ENCODE measurements around the gene GAGE12D. TPM values are rescaled to one million over a fixed set of nuclear protein-coding genes. Genes with fewer than 3 reads are reported as not detected.
"Not testable (repeated sequence)": the region's sequence is repeated elsewhere in the genome, so short reads cannot be mapped to it uniquely, and the experiment has no call there.

Gene GAGE12D, protein sequence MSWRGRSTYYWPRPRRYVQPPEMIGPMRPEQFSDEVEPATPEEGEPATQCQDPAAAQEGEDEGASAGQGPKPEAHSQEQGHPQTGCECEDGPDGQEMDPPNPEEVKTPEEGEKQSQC
- not detected for total RNA-seq

DNA sequence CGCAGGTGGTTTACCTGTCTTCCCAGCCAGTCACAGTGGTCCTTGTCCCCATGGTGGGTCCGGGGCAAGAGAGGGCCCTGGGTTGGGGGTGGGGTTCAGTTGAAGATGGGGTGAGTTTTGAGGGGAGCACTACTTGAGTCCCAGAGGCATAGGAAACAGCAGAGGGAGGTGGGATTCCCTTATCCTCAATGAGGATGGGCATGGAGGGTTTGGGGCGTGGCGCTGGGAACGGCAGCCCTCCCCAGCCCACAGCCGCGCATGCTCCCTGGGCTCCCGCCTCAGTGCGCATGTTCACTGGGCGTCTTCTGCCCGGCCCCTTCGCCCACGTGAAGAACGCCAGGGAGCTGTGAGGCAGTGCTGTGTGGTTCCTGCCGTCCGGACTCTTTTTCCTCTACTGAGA, at the start of gene GAGE12D:
Gene GAGE12D (plus strand): TSS at position 301 of the 400 bp plus-strand sequence. CDS start 1,155 bp downstream, outside the sequence.
- H3K4me3 Mint-ChIP-seq; H3K36me3 Mint-ChIP-seq (ENCODE audit: insufficient read depth); H3K4me1 Mint-ChIP-seq (ENCODE audit: low read depth); ATAC-seq; DNase-seq; H3K9me3 Mint-ChIP-seq; H3K27me3 Mint-ChIP-seq (ENCODE audit: low read depth): not testable (repeated sequence)

DNA sequence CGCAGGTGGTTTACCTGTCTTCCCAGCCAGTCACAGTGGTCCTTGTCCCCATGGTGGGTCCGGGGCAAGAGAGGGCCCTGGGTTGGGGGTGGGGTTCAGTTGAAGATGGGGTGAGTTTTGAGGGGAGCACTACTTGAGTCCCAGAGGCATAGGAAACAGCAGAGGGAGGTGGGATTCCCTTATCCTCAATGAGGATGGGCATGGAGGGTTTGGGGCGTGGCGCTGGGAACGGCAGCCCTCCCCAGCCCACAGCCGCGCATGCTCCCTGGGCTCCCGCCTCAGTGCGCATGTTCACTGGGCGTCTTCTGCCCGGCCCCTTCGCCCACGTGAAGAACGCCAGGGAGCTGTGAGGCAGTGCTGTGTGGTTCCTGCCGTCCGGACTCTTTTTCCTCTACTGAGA, 9.7 kb upstream of the GAGE12D start, which contains the start of gene GAGE12C:
Gene GAGE12C (plus strand): TSS at position 301 of the 400 bp plus-strand sequence. CDS start 1,155 bp downstream, outside the sequence.
- not testable (repeated sequence) for H3K9me3 Mint-ChIP-seq; H3K4me3 Mint-ChIP-seq; H3K36me3 Mint-ChIP-seq (ENCODE audit: insufficient read depth); H3K27me3 Mint-ChIP-seq (ENCODE audit: low read depth); ATAC-seq; H3K4me1 Mint-ChIP-seq (ENCODE audit: low read depth); DNase-seq

DNA sequence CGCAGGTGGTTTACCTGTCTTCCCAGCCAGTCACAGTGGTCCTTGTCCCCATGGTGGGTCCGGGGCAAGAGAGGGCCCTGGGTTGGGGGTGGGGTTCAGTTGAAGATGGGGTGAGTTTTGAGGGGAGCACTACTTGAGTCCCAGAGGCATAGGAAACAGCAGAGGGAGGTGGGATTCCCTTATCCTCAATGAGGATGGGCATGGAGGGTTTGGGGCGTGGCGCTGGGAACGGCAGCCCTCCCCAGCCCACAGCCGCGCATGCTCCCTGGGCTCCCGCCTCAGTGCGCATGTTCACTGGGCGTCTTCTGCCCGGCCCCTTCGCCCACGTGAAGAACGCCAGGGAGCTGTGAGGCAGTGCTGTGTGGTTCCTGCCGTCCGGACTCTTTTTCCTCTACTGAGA, 9.5 kb downstream of the GAGE12D start, which contains the start of gene GAGE12E:
Gene GAGE12E (plus strand): TSS at position 301 of the 400 bp plus-strand sequence. CDS start 1,155 bp downstream, outside the sequence.
- ATAC-seq; H3K4me3 Mint-ChIP-seq; H3K4me1 Mint-ChIP-seq (ENCODE audit: low read depth); H3K27me3 Mint-ChIP-seq (ENCODE audit: low read depth); H3K9me3 Mint-ChIP-seq; DNase-seq; H3K36me3 Mint-ChIP-seq (ENCODE audit: insufficient read depth): not testable (repeated sequence)

DNA sequence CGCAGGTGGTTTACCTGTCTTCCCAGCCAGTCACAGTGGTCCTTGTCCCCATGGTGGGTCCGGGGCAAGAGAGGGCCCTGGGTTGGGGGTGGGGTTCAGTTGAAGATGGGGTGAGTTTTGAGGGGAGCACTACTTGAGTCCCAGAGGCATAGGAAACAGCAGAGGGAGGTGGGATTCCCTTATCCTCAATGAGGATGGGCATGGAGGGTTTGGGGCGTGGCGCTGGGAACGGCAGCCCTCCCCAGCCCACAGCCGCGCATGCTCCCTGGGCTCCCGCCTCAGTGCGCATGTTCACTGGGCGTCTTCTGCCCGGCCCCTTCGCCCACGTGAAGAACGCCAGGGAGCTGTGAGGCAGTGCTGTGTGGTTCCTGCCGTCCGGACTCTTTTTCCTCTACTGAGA, 19.0 kb downstream of the GAGE12D start, which contains the start of gene GAGE12F:
Gene GAGE12F (plus strand): TSS at position 301 of the 400 bp plus-strand sequence. CDS start 1,155 bp downstream, outside the sequence.
- H3K9me3 Mint-ChIP-seq; H3K4me1 Mint-ChIP-seq (ENCODE audit: low read depth); H3K27me3 Mint-ChIP-seq (ENCODE audit: low read depth); DNase-seq; H3K36me3 Mint-ChIP-seq (ENCODE audit: insufficient read depth); H3K4me3 Mint-ChIP-seq; ATAC-seq: not testable (repeated sequence)

DNA sequence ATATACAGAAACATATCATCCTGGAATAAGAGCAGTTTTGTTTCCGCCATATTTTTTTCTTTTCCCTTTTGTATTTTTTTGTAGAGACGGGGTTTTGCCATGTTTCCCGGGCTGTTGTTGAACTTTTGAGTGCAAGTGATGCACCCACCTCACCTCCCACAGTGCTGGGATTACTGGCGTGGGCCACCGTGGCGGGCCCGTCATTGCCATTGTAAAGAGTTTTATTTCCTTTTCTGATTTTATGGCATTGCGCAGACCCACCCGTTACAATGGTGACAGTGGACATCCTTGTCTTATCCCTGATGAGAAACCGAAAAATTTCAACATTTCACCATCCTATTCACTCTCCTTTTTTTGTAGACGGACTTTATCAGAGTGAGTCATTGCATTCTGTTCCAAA, 27.2 kb downstream of the GAGE12D start:
- DNase-seq; H3K9me3 Mint-ChIP-seq; H3K27me3 Mint-ChIP-seq (ENCODE audit: low read depth); H3K4me3 Mint-ChIP-seq; H3K4me1 Mint-ChIP-seq (ENCODE audit: low read depth); H3K36me3 Mint-ChIP-seq (ENCODE audit: insufficient read depth); ATAC-seq: not testable (repeated sequence)

DNA sequence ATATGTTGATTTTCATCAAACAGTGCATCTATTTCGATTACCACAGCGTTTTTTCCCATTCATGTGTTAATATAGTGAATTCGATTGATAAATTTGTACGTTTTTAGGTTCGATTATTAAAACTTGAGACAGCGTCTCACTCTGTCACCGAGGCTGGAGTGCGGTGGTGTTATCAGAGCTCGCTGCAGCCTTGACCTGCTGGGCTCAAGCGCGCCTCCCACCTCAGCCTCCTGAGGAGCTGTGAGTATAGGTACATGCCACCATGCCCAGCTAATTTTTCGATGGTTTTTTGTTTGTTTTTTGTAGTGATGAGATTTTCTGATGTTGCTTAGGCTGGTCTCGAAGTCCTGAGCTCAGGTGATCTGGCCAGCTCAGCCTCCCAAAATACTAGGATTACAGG, 27.6 kb downstream of the GAGE12D start:
- not testable (repeated sequence) for H3K27me3 Mint-ChIP-seq (ENCODE audit: low read depth); ATAC-seq; H3K36me3 Mint-ChIP-seq (ENCODE audit: insufficient read depth); DNase-seq; H3K9me3 Mint-ChIP-seq; H3K4me1 Mint-ChIP-seq (ENCODE audit: low read depth); H3K4me3 Mint-ChIP-seq

DNA sequence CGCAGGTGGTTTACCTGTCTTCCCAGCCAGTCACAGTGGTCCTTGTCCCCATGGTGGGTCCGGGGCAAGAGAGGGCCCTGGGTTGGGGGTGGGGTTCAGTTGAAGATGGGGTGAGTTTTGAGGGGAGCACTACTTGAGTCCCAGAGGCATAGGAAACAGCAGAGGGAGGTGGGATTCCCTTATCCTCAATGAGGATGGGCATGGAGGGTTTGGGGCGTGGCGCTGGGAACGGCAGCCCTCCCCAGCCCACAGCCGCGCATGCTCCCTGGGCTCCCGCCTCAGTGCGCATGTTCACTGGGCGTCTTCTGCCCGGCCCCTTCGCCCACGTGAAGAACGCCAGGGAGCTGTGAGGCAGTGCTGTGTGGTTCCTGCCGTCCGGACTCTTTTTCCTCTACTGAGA, 28.6 kb downstream of the GAGE12D start, which contains the start of gene GAGE12G:
Gene GAGE12G (plus strand): TSS at position 301 of the 400 bp plus-strand sequence. CDS start 1,155 bp downstream, outside the sequence.
- not testable (repeated sequence) for DNase-seq; ATAC-seq; H3K27me3 Mint-ChIP-seq (ENCODE audit: low read depth); H3K36me3 Mint-ChIP-seq (ENCODE audit: insufficient read depth); H3K9me3 Mint-ChIP-seq; H3K4me3 Mint-ChIP-seq; H3K4me1 Mint-ChIP-seq (ENCODE audit: low read depth)

DNA sequence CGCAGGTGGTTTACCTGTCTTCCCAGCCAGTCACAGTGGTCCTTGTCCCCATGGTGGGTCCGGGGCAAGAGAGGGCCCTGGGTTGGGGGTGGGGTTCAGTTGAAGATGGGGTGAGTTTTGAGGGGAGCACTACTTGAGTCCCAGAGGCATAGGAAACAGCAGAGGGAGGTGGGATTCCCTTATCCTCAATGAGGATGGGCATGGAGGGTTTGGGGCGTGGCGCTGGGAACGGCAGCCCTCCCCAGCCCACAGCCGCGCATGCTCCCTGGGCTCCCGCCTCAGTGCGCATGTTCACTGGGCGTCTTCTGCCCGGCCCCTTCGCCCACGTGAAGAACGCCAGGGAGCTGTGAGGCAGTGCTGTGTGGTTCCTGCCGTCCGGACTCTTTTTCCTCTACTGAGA, 38.1 kb downstream of the GAGE12D start, which contains the start of gene GAGE12H:
Gene GAGE12H (plus strand): TSS at position 301 of the 400 bp plus-strand sequence. CDS start 1,155 bp downstream, outside the sequence.
- H3K4me1 Mint-ChIP-seq (ENCODE audit: low read depth); H3K27me3 Mint-ChIP-seq (ENCODE audit: low read depth); H3K9me3 Mint-ChIP-seq; H3K4me3 Mint-ChIP-seq; H3K36me3 Mint-ChIP-seq (ENCODE audit: insufficient read depth); DNase-seq; ATAC-seq: not testable (repeated sequence)

DNA sequence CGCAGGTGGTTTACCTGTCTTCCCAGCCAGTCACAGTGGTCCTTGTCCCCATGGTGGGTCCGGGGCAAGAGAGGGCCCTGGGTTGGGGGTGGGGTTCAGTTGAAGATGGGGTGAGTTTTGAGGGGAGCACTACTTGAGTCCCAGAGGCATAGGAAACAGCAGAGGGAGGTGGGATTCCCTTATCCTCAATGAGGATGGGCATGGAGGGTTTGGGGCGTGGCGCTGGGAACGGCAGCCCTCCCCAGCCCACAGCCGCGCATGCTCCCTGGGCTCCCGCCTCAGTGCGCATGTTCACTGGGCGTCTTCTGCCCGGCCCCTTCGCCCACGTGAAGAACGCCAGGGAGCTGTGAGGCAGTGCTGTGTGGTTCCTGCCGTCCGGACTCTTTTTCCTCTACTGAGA, 47.7 kb downstream of the GAGE12D start, which contains the start of gene GAGE2A:
Gene GAGE2A (plus strand): TSS at position 301 of the 400 bp plus-strand sequence. CDS start 1,155 bp downstream, outside the sequence.
- not testable (repeated sequence) for DNase-seq; H3K36me3 Mint-ChIP-seq (ENCODE audit: insufficient read depth); ATAC-seq; H3K4me3 Mint-ChIP-seq; H3K4me1 Mint-ChIP-seq (ENCODE audit: low read depth); H3K27me3 Mint-ChIP-seq (ENCODE audit: low read depth); H3K9me3 Mint-ChIP-seq

DNA sequence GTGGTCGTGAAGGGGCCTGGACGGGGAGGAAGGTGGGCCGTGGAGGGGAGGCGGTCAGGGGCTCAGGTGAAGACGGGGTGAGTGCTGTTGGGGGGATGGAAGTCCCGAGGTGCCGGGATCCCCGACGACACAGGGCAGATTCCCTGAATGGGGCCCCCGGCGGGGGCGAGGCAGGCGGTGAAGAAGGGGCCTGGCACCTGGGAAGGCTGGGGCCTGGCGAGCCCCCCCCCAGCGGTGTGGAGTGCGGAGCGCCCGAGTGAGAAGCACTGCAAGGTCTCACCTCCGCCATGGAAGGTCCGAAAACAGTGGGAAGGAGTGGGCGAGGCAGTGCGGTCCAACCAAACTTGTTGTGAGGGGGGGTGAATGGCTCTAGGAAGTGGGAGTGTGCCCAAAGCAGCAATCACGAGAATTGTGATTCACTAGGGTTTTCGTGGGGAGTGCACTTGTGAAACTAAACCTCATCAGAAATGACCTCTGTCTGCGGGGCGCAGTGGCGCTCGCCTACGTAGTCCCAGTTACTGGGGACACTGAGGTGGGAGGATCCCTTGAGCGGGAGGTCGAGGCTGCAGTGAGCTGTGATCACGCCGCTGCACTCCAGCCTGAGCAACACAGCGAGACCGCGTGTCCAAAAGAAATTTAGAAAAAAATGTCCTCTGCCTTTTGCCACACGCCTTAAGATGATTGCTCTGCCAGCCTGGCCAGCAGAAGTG, 48.4 kb downstream of the GAGE12D start:
- H3K4me3 Mint-ChIP-seq; ATAC-seq; H3K9me3 Mint-ChIP-seq; H3K36me3 Mint-ChIP-seq (ENCODE audit: insufficient read depth); H3K4me1 Mint-ChIP-seq (ENCODE audit: low read depth); H3K27me3 Mint-ChIP-seq (ENCODE audit: low read depth); DNase-seq: not testable (repeated sequence)

DNA sequence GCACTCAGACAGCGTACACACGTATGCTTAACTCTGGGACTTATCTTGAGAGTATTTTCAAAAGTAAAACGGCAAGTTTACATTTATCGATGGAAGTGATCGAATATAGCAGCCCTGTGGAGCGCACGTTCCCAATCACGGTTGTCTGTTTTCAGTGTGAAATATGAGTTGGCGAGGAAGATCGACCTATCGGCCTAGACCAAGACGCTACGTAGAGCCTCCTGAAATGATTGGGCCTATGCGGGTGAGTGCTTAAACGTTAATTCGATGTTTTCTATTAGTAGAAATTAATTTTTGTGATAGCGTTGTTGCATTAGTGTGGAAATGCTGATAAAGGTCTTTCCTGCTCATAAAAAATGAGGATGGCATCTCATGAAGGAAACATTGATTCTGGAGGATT, 49.0 kb downstream of the GAGE12D start:
- H3K9me3 Mint-ChIP-seq; DNase-seq; ATAC-seq; H3K4me1 Mint-ChIP-seq (ENCODE audit: low read depth); H3K27me3 Mint-ChIP-seq (ENCODE audit: low read depth); H3K4me3 Mint-ChIP-seq; H3K36me3 Mint-ChIP-seq (ENCODE audit: insufficient read depth): not testable (repeated sequence)

Other genes with a start within 250 kb of the GAGE12D start
- not detected for gene GAGE10, start 238.1 kb upstream of the GAGE12D start, total RNA-seq
- gene GAGE12J, start 219.7 kb upstream of the GAGE12D start, total RNA-seq: not detected
- not detected for gene GAGE13, start 210.2 kb upstream of the GAGE12D start, total RNA-seq
- gene GAGE12C, start 9.6 kb upstream of the GAGE12D start, total RNA-seq: not detected
- not detected for gene GAGE12E, start 9.6 kb downstream of the GAGE12D start, total RNA-seq
- gene GAGE12F, start 19.1 kb downstream of the GAGE12D start, total RNA-seq: under 1 TPM in 1 of 3 donors, not detected in 2; 0.42 TPM
- gene GAGE12G, start 28.7 kb downstream of the GAGE12D start, total RNA-seq: under 1 TPM in 1 of 3 donors, not detected in 2; 0.42 TPM
- not detected for gene GAGE12H, start 38.2 kb downstream of the GAGE12D start, total RNA-seq
- under 1 TPM in 2 of 3 donors, not detected in 1; 0.48 to 0.55 TPM for gene GAGE2A, start 47.8 kb downstream of the GAGE12D start, total RNA-seq
- gene GAGE1, start 57.3 kb downstream of the GAGE12D start, total RNA-seq: not detected
- not detected for gene PAGE1, start 154.3 kb downstream of the GAGE12D start, total RNA-seq